GM12801 (cell line): ENCODE data around the gene XPNPEP1.

Source experiments
- CTCF ChIP-seq: IDR thresholded peaks from one replicate; pipeline ENCODE4 v1.5.1; 2011; ENCODE audit warnings: control low read depth; ENCODE audit not compliant: insufficient read length; ENCODE audit errors: extremely low read depth

The XPNPEP1 gene

GRCh38 chr10:109902992-109903947 lies 20.0 kb downstream of the XPNPEP1 start:
- no peak for TF ChIP-seq CTCF

- TF ChIP-seq CTCF, result no peak
These were observed 23.7 kb downstream of the XPNPEP1 start for GRCh38 chr10:109899356-109900331.

GRCh38 chr10:109898666-109899355 lies 24.5 kb downstream of the XPNPEP1 start:
- no peak for TF ChIP-seq CTCF

GRCh38 chr10:109898007-109898406 lies 25.3 kb downstream of the XPNPEP1 start:
- TF ChIP-seq CTCF, result no peak

- no peak for TF ChIP-seq CTCF
These were observed 27.5 kb downstream of the XPNPEP1 start for GRCh38 chr10:109895848-109896247.

- no peak for TF ChIP-seq CTCF
These were observed 28.1 kb downstream of the XPNPEP1 start for GRCh38 chr10:109895095-109895818.
